Measurements from ENCODE around the gene CLN6. TPM values are rescaled to one million over a fixed set of nuclear protein-coding genes. Genes with fewer than 3 reads are reported as not detected.

Gene CLN6
- total RNA-seq, 1 donor from 2014 or later: 26.1 TPM

DNA sequence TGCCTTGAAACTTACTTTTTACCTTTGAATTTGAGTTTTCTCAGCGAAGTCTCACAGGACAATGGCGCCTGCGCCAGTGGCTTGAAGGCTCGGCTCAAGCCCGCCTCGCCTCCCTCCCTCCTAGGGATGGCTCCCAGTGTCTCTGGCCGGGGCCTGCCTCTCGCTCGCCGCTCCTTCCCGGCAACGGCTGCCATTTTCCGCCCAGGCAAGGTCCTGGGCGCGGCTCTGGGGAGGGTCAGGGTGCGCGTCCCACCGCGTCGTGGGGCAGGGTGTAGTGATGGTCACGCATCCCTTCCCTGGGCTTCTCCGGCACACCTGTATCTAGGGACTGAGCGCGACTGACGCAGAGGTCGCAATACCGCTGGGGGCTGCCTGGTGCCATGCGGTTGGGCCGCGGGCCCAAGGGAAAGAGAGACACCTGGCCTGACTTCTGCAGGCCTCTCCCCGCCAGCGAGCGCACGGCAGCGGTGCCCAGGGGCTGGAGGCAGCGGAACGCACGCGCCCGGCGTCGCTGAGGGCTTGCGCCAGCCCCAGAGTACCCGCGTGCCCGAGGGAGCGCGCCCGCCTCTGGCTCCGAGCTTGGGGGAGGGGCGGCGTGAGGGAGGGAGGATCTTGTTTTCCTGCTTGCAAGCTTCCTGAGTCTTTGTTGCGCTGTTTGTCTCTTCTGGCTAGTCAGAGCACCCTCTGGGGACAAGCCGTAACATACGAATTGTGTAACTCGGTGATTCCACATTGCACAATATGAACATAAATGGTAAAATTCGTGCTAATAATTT, 27.3 kb upstream of the CLN6 start:
- Mint-ChIP-seq H3K4me1 (ENCODE audit: low read depth, unreplicated experiment) (no peaks in the 10 kb centered on the region), H3K9me3 (ENCODE audit: unreplicated experiment) (no peaks in the 10 kb centered on the region), H3K27ac (ENCODE audit: unreplicated experiment) (peak overlapping the region; percentile 77), H3K27me3 (ENCODE audit: unreplicated experiment) (peaks cover 1% of the 10 kb centered on the region), H3K36me3 (ENCODE audit: unreplicated experiment) (no peaks in the 10 kb centered on the region), H3K4me3 (ENCODE audit: unreplicated experiment) (peak overlapping the region; percentile 79)
- TF ChIP-seq, protein P1, sequence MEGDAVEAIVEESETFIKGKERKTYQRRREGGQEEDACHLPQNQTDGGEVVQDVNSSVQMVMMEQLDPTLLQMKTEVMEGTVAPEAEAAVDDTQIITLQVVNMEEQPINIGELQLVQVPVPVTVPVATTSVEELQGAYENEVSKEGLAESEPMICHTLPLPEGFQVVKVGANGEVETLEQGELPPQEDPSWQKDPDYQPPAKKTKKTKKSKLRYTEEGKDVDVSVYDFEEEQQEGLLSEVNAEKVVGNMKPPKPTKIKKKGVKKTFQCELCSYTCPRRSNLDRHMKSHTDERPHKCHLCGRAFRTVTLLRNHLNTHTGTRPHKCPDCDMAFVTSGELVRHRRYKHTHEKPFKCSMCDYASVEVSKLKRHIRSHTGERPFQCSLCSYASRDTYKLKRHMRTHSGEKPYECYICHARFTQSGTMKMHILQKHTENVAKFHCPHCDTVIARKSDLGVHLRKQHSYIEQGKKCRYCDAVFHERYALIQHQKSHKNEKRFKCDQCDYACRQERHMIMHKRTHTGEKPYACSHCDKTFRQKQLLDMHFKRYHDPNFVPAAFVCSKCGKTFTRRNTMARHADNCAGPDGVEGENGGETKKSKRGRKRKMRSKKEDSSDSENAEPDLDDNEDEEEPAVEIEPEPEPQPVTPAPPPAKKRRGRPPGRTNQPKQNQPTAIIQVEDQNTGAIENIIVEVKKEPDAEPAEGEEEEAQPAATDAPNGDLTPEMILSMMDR (IDR thresholded peaks at IDR 0.05; ENCODE audit: partially characterized antibody, unreplicated experiment): no peak
- peak; percentile 91 for DNase-seq

DNA sequence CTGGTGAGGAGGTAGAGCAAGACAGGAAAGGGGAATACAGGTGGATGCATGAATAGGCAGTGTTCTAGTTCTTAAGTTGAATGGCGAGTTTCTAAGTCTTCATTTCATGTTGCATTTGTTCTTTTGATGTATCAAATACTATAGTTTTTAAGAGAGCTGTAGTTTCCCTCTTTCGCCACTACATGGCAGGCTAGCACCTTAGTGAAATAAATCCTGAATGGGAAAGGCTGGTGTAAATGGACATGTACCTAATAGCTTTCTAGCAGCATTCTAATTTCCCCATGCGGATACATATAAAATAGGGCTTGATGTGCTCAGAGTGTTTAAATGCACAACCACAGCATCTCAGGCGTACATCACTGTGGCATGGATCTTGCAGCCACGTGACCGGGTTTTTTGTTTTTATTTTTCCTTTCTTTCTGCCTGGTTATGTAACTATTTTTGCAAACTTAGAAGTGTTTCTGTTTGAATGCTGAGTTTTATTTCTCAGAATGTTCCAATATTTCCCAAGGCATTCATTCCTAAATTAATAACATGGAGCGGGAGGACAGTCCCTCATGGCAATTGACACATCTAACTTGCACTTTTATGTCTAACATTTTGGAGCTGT, 23.5 kb upstream of the CLN6 start:
- Mint-ChIP-seq H3K9me3 (ENCODE audit: unreplicated experiment) (no peaks in the 10 kb centered on the region), H3K36me3 (ENCODE audit: unreplicated experiment) (no peaks in the 10 kb centered on the region), H3K4me1 (ENCODE audit: low read depth, unreplicated experiment) (no peaks in the 10 kb centered on the region), H3K4me3 (ENCODE audit: unreplicated experiment) (no peak overlapping the region), H3K27ac (ENCODE audit: unreplicated experiment) (no peak overlapping the region), H3K27me3 (ENCODE audit: unreplicated experiment) (peaks cover 1% of the 10 kb centered on the region)
- no peak for DNase-seq
- TF ChIP-seq, protein P1 (IDR thresholded peaks at IDR 0.05; ENCODE audit: partially characterized antibody, unreplicated experiment): peak; percentile 77

DNA sequence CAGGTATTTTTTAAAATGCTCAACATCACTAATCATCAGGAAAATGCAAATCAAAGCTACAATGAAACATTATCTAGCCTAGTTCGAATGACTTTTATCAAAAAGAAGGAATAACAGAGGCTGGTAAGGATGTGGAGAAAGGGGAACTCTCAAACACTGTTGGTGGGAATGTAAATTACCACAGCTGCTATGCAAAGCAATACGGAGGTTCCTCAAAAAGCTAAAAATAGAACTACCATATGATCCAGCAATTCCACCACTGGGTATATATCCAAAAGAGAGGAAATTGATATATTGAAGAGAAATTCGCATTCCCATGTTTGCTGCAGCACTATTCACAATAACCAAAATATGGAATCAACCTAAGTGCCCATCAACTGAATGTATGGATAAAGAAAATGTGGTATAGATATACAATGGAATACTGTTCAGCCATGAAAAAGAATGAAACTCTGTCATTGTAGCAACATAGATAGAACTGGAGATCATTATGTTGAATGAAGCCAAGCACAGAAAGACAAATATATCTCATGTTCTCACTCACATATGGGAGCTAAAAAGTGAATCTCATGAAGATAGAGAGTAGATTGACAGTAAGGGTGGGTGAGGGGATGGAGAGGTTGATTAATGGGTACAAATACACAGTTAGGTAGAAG, 19.7 kb upstream of the CLN6 start:
- TF ChIP-seq, protein P1 (IDR thresholded peaks at IDR 0.05; ENCODE audit: partially characterized antibody, unreplicated experiment): no peak
- Mint-ChIP-seq H3K4me3 (ENCODE audit: unreplicated experiment) (no peak overlapping the region), H3K27me3 (ENCODE audit: unreplicated experiment) (no peaks in the 10 kb centered on the region), H3K36me3 (ENCODE audit: unreplicated experiment) (no peaks in the 10 kb centered on the region), H3K27ac (ENCODE audit: unreplicated experiment) (no peak overlapping the region), H3K9me3 (ENCODE audit: unreplicated experiment) (peaks cover 5% of the 10 kb centered on the region), H3K4me1 (ENCODE audit: low read depth, unreplicated experiment) (no peaks in the 10 kb centered on the region)
- no peak for DNase-seq

DNA sequence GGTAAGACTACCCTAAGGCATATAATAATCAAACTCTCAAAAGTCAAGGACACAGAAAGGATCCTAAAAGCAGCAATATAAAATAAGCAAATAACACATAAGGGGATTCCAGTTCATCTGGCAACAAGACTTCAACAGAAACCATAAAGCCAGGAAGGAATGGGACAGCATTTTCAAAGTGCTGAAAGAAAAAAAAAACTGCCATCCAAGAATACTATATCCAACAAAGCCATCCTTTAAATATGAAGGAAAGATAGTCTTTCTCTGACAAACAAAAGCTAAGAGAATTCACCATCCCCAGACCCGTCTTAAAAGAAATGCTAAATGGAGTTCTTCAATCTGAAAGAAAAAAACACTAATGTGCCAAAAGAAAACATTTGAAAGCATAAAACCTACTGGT, 14.7 kb upstream of the CLN6 start:
- peaks cover 10% of the 10 kb centered on the region for H3K36me3 Mint-ChIP-seq (ENCODE audit: unreplicated experiment)
- H3K4me3 Mint-ChIP-seq (ENCODE audit: unreplicated experiment): no peak overlapping the region
- no peak overlapping the region for H3K27ac Mint-ChIP-seq (ENCODE audit: unreplicated experiment)
- H3K27me3 Mint-ChIP-seq (ENCODE audit: unreplicated experiment): no peaks in the 10 kb centered on the region
- TF ChIP-seq, protein P1 (IDR thresholded peaks at IDR 0.05; ENCODE audit: partially characterized antibody, unreplicated experiment): no peak
- peaks cover 6% of the 10 kb centered on the region for H3K9me3 Mint-ChIP-seq (ENCODE audit: unreplicated experiment)
- no peak for DNase-seq
- no peaks in the 10 kb centered on the region for H3K4me1 Mint-ChIP-seq (ENCODE audit: low read depth, unreplicated experiment)
